NCI-H1417 (cell line): Measurements from ENCODE around the gene MAPKAPK2.

ENCODE experiments used
- DNase-seq, 3 experiments: peaks; one replicate each; lab custom pipeline; 2025; lab: John Stamatoyannopoulos, UW

MAPKAPK2 gene

GRCh38 chr1:206722751-206723461, 38.2 kb downstream of the MAPKAPK2 start:
- no peak for DNase-seq

- DNase-seq: no peak
These were observed 38.7 kb downstream of the MAPKAPK2 start for GRCh38 chr1:206723462-206723804.

GRCh38 chr1:206723805-206724472, 39.2 kb downstream of the MAPKAPK2 start:
- DNase-seq: no peak

GRCh38 chr1:206725109-206725963, 40.6 kb downstream of the MAPKAPK2 start:
- peak in 2 of 3 experiments; percentile 29 to 51 for DNase-seq

- DNase-seq: no peak
These were observed 43.4 kb downstream of the MAPKAPK2 start for GRCh38 chr1:206727981-206728696.

GRCh38 chr1:206728697-206728987, 43.9 kb downstream of the MAPKAPK2 start:
- DNase-seq: no peak

- no peak for DNase-seq
These were observed 44.3 kb downstream of the MAPKAPK2 start for GRCh38 chr1:206729050-206729449.

GRCh38 chr1:206729507-206729906, 44.8 kb downstream of the MAPKAPK2 start:
- no peak for DNase-seq

- DNase-seq: no peak
These were observed 47.8 kb downstream of the MAPKAPK2 start for GRCh38 chr1:206732508-206732907.

GRCh38 chr1:206732992-206733391, 48.3 kb downstream of the MAPKAPK2 start:
- DNase-seq: no peak

GRCh38 chr1:206734499-206735142, 49.9 kb downstream of the MAPKAPK2 start:
- peak in 2 of 3 experiments; percentile 28 to 48 for DNase-seq

GRCh38 chr1:206735553-206736031, 50.9 kb downstream of the MAPKAPK2 start:
- DNase-seq: no peak

GRCh38 chr1:206736878-206737728, 52.4 kb downstream of the MAPKAPK2 start:
- no peak for DNase-seq

GRCh38 chr1:206737729-206738201, 53.1 kb downstream of the MAPKAPK2 start:
- no peak for DNase-seq

GRCh38 chr1:206738370-206739366, 54.0 kb downstream of the MAPKAPK2 start:
- DNase-seq: peak in 2 of 3 experiments; percentile 25 to 26

- no peak for DNase-seq
These were observed 54.8 kb downstream of the MAPKAPK2 start for GRCh38 chr1:206739411-206740076.

- DNase-seq: no peak
These were observed 56.5 kb downstream of the MAPKAPK2 start for GRCh38 chr1:206741142-206741701.

GRCh38 chr1:206742719-206743383, 58.1 kb downstream of the MAPKAPK2 start:
- DNase-seq: no peak
